Osteocyte (in vitro differentiated cells): Measurements from ENCODE around the gene SEMA6B. TPM values are rescaled to one million over a fixed set of nuclear protein-coding genes. Genes with fewer than 3 reads are reported as not detected.

ENCODE experiments used
- DNase-seq: peaks from one replicate; pipeline ENCODE4 v3.0.0; 2021; ENCODE audit warnings: mixed read lengths; ENCODE audit not compliant: unreplicated experiment; ENCODE audit errors: extremely low spot score
- H3K27ac Mint-ChIP-seq: one replicate; pipeline ENCODE4 v1.8.0; 2021; ENCODE audit warnings: mild to moderate bottlenecking, mixed read lengths; ENCODE audit not compliant: unreplicated experiment
- H3K27me3 Mint-ChIP-seq: one replicate; pipeline ENCODE4 v1.8.0; 2021; ENCODE audit warnings: mixed read lengths; ENCODE audit not compliant: unreplicated experiment
- H3K36me3 Mint-ChIP-seq: one replicate; pipeline ENCODE4 v1.8.0; 2021; ENCODE audit warnings: mixed read lengths; ENCODE audit not compliant: unreplicated experiment
- H3K4me1 Mint-ChIP-seq: one replicate; pipeline ENCODE4 v1.8.0; 2021; ENCODE audit warnings: mixed read lengths; ENCODE audit not compliant: unreplicated experiment
- H3K4me3 Mint-ChIP-seq: one replicate; pipeline ENCODE4 v1.8.0; 2021; ENCODE audit warnings: mild to moderate bottlenecking, moderate library complexity, mixed read lengths; ENCODE audit not compliant: unreplicated experiment
- H3K9me3 Mint-ChIP-seq: one replicate; pipeline ENCODE4 v1.8.0; 2021; ENCODE audit warnings: mixed read lengths; ENCODE audit not compliant: unreplicated experiment
- total RNA-seq: library from RNA; stranded (reverse); gene quantifications from 2 replicates; pipeline ENCODE4 v1.2.1, GENCODE V29; 2021
- TF ChIP-seq, protein P1 (sequence below): fragments of 200-600 bp; sonication (generic); IDR thresholded peaks from 2 replicates; pipeline ENCODE4 v1.5.0; 2021; ENCODE audit warnings: antibody characterized with exemption, mild to moderate bottlenecking, moderate library complexity

SEMA6B gene
- total RNA-seq, 1 donor from 2014 or later: 6.2 TPM

- Mint-ChIP-seq H3K4me1 (no peaks in the 10 kb centered on the region), H3K36me3 (no peaks in the 10 kb centered on the region), H3K4me3 (no peak overlapping the region), H3K27me3 (peaks cover 25% of the 10 kb centered on the region), H3K9me3 (no peaks in the 10 kb centered on the region), H3K27ac (no peak overlapping the region)
- no peak for DNase-seq
- TF ChIP-seq, protein P1, sequence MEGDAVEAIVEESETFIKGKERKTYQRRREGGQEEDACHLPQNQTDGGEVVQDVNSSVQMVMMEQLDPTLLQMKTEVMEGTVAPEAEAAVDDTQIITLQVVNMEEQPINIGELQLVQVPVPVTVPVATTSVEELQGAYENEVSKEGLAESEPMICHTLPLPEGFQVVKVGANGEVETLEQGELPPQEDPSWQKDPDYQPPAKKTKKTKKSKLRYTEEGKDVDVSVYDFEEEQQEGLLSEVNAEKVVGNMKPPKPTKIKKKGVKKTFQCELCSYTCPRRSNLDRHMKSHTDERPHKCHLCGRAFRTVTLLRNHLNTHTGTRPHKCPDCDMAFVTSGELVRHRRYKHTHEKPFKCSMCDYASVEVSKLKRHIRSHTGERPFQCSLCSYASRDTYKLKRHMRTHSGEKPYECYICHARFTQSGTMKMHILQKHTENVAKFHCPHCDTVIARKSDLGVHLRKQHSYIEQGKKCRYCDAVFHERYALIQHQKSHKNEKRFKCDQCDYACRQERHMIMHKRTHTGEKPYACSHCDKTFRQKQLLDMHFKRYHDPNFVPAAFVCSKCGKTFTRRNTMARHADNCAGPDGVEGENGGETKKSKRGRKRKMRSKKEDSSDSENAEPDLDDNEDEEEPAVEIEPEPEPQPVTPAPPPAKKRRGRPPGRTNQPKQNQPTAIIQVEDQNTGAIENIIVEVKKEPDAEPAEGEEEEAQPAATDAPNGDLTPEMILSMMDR: no peak
Measured at GRCh38 chr19:4539169-4539692, 20.3 kb downstream of the SEMA6B start.

DNA sequence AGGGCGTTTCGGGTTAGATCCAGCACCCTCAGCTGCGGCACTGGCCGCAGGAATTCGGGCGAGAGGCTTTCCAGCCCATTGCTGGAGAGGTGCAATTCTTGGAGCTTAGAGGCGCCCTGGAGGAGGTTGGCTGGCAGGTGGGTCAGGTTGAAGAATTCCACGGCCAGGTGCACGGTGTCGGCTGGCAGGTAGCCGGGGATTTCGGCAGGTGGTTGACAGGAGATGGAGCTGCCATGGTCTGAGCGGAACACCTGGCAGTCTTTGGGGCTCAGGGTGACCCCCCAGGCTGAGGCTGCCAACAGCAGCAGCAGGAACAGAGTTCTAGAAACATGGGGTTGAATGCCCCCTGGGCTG, 20.9 kb downstream of the SEMA6B start:
- DNase-seq: no peak
- no peaks in the 10 kb centered on the region for H3K9me3 Mint-ChIP-seq
- no peaks in the 10 kb centered on the region for H3K36me3 Mint-ChIP-seq
- H3K27ac Mint-ChIP-seq: no peak overlapping the region
- H3K4me3 Mint-ChIP-seq: no peak overlapping the region
- TF ChIP-seq, protein P1: no peak
- H3K4me1 Mint-ChIP-seq: no peaks in the 10 kb centered on the region
- H3K27me3 Mint-ChIP-seq: peaks cover 30% of the 10 kb centered on the region

GRCh38 chr19:4537953-4538600, 21.4 kb downstream of the SEMA6B start:
- TF ChIP-seq, protein P1: no peak
- H3K27me3 Mint-ChIP-seq: peaks cover 34% of the 10 kb centered on the region
- no peak for DNase-seq
- no peaks in the 10 kb centered on the region for H3K36me3 Mint-ChIP-seq
- no peak overlapping the region for H3K4me3 Mint-ChIP-seq
- no peak overlapping the region for H3K27ac Mint-ChIP-seq
- H3K9me3 Mint-ChIP-seq: no peaks in the 10 kb centered on the region
- no peaks in the 10 kb centered on the region for H3K4me1 Mint-ChIP-seq

DNA sequence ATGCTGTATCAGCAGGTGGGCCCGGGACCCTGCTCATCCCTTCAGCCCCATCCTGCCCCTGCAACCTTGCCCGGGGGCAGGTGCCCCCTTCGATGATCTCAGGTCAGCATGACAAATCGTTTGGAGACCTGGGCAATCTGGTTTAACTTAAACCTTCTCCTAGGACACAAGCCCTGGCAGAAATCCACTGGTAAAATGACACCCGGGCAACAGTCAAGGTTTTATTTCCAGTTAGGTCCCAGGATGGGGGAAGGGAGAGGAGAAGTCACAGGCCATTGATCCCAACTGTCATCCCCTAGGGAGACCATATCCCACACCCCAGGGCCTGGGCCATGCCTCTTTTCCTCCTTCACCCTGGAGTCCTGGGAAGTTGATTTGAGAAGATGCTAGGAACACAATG, 22.7 kb downstream of the SEMA6B start:
- Mint-ChIP-seq H3K4me1 (no peaks in the 10 kb centered on the region), H3K4me3 (no peak overlapping the region)

More for the DNA sequence above, 22.7 kb downstream of the SEMA6B start:
- Mint-ChIP-seq H3K36me3 (no peaks in the 10 kb centered on the region), H3K27me3 (peaks cover 34% of the 10 kb centered on the region), H3K27ac (no peak overlapping the region), H3K9me3 (no peaks in the 10 kb centered on the region)
- no peak for DNase-seq
- TF ChIP-seq, protein P1: no peak
